SHP77 treated with DMSO at 0.1 percent for 48 hours (cell line): ENCODE results near the gene GOLT1A.

Experiments used
- DNase-seq: peaks from one replicate; lab custom pipeline; 2025; lab: John Stamatoyannopoulos, UW

The GOLT1A gene

GRCh38 chr1:204190212-204191211 is 23.3 kb downstream of the GOLT1A start:
- no peak for DNase-seq

GRCh38 chr1:204188959-204189639 is 24.7 kb downstream of the GOLT1A start:
- DNase-seq: no peak

- no peak for DNase-seq
These were observed 27.2 kb downstream of the GOLT1A start for GRCh38 chr1:204186597-204186996.

- DNase-seq: no peak
These were observed 32.7 kb downstream of the GOLT1A start for GRCh38 chr1:204181116-204181515.

DNA sequence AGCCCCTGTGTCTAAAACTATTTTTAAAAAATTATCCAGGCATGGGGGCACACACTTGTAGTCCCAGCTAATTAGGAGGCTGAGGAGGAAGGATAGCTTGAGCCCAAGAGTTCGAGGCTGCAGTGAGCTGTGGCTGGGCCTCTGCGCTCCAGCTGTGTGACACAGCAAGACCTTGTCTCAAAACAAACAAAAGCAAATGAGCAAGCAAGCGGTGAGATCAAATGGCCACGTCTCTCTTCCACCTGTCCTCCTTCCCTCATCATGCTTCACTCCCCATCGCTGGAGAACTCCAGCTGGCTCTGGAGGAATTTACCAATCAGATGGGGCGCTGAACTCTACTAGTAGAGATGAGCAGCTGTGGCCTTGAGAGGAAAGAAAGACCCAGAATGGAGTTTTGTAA is 33.7 kb downstream of the GOLT1A start:
- no peak for DNase-seq

- no peak for DNase-seq
These were observed 35.1 kb downstream of the GOLT1A start for GRCh38 chr1:204178487-204179281.

DNA sequence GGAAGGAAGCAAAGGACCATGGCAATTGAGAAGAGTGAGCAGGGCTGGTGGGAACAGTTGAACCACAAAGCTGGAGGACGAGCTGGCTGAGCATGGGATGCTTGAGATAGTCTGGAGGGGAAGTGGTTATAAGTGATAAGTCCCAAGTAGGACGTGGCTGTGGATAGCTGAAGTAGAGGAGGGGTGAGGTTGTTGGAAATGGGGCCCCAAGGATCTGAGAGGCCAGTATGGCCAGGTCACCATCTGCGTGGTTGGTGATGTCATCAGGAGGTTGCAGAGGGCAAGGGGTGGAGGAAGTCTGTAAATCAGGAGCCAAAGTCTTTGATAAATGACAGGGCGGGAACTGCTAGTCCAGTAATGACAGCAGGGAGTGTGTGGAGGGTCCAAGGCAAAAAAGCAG is 36.7 kb downstream of the GOLT1A start:
- DNase-seq: no peak

GRCh38 chr1:204176049-204176448 is 37.7 kb downstream of the GOLT1A start:
- DNase-seq: no peak

- DNase-seq: no peak
These were observed 38.8 kb downstream of the GOLT1A start for GRCh38 chr1:204174958-204175357.

DNA sequence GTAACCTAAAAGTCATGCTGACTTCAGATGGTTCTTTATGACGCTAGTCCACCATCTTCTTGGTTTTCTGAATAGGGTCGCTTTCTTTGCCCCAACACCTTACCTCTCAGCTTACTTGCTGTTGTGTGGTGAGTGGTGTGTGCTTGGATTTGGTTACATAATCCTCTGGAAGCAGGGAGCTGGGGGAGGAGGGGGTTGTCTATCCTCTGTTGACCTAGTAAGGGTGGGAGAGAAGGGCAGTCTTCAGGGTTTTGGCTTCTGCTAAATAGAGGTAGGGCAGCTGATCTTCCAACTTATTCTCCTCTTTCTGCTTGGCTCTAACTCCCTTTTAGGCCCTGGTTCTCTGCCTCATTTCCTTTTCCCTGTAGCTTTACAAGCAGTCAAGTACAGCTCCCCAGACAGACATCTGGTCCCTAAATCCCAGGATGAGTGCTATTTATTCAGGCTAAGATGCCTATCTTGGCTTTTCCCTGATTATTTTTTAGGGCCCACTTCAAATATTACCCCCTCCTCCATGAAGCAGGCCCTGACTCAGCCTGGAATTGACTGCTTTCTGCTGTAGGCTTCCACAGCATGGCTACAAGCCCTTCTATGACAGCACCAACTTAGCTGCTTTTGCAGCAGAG is 41.3 kb downstream of the GOLT1A start:
- no peak for DNase-seq

DNA sequence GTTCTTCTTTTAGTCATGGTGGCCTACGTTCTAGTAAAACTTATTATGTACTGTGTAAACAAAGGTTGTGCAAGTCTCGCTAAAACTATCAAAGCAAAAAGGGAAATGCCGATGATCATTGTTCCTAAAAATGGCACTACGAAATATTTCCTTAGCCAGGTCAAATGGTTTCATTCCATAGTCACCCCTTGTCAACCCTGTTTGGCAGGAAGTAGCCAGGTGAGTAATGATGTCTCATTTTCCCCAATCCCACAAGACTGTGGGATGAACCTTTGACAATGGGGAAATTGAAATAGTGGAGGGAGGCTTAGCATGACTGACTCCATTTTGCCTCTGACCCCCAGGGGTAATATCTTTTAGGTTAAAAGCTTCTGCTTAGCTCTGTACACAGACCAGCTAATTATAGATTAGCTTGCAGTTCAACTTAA is 42.0 kb downstream of the GOLT1A start:
- no peak for DNase-seq

DNA sequence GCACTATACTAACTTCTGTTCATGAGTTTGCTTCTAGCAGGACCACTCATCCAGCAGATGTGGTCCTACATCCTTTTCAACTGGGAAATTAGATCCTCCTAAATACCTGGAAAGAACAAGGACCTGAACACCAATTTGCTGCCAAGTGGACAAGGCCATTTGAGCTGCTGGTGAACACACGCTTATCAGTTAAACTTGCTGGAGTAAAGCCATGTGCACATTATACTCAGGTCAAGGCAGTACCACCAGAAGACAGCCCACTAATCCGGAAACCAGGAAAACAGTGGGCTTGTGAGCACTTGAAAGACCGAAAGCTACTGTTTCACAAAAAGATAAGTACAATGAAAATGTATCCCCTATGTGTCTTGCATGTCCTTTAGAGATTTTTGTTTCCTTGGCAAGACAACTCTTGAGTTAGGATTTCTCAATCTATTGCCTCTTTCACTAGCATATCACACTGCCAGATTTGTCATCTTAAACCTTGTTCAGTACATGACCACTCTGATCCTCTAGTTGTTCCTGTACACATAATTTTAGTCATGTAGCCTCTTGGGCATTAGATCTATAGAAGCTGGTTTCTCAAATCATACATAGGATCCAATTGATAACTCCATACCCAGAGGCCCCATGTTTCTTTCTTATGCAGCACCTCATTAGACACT is 43.2 kb downstream of the GOLT1A start:
- DNase-seq: no peak

GRCh38 chr1:204169858-204170257 is 43.9 kb downstream of the GOLT1A start:
- DNase-seq: no peak

DNA sequence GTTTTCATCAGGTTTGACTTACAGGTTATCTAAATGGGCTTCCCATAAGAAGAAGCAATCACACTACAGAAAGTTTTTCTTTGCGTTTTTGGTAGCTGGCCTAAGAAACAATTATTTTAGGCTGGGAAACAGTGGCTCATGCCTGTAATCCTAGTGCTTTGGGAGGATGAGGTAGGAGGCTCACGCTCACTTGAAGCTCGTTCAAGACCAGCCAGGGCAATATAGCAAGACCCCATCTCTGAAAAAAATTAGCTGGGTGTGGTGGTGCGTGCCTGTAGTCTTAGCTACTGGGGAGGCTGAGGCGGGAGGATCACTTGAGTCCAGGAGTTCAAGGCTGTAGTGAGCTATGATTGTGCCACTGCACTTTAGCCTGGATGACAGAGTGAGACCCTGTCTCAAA is 46.1 kb downstream of the GOLT1A start:
- no peak for DNase-seq

- DNase-seq: no peak
These were observed 47.6 kb downstream of the GOLT1A start, which contains the start of gene REN for GRCh38 chr1:204166219-204166618. Gene REN (minus strand): TSS chr1:204166337. CDS start chr1:204166293, 44 bp downstream.

- peak; percentile 58 for DNase-seq
These were observed 51.2 kb downstream of the GOLT1A start for GRCh38 chr1:204162494-204163074.

DNA sequence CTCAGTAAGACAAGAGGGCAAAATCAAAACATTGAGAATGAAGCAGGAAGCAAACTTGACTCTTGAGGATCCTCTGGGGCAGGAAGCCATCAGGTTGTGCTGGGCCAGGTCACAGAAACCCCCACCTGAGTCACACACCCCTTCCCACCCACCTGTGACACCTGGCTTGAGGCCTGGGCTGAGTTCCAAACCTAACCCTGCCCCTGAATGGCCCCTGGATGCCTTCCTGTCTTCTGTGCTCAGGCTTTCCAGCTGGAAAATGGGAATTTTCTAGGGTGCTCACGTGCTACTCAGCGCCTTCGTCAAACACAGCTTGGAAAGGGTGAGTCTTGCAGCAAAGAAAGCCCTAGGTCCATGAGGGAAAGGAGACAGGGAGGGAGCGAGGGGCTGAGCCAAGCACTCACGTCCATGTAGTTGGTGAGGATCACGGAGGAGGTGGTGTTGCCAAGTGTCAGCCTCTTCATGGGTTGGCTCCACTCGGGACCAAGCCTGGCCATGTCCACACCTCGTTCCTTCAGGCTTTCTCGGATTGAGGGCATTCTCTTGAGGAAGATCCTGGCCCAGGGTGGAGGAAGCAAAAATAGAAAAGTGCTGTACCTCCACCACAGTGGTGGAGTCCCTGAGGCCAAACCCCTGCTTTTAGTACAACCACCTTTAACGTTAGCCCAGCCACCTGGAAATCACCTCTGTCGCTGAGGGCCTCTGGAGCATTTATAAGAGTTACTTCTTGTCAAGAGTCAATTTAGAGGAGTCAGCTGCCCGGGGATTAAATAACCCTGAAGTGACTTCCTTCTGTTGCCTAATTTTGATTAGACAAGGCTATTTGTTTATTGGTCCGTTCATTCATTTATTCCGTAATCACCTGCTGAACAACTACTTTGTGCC is 51.9 kb downstream of the GOLT1A start:
- no peak for DNase-seq

DNA sequence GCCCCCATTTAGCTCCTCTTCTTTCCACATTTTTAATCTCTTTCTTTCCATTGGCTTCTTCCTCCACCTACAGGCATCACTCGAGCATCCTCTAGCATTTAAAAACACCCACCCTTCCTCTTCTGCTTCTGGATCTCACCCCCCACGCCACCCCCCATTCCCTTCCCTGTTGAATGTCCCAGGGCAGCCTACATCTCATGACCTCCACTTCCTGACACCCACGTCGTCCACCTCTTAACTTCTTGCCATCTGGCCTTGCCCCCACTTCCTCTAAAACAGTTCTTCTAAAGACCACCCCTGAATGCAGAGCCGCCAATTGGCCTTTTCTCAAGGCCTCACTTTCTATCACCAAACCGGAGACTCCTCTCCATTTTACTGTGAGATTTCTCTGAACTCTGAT is 55.8 kb downstream of the GOLT1A start:
- no peak for DNase-seq

- no peak for DNase-seq
These were observed 57.9 kb downstream of the GOLT1A start for GRCh38 chr1:204155881-204156280.
